Heart left ventricle (tissue), 13 donors: ENCODE measurements around the gene C2orf80.

ENCODE experiments used
- POLR2A ChIP-seq, 2 donors: fragments of 450-650 bp; IDR thresholded peaks; one replicate each; pipeline ENCODE4 v1.6.1; 2017; ENCODE audit warnings: antibody characterized with exemption in 2 of 2, mild to moderate bottlenecking in 2 of 2, moderate library complexity in 2 of 2
- TF ChIP-seq, protein P1 (sequence below), 12 donors: fragments of 200-600 bp; sonication (generic) in 4 of 12; IDR thresholded peaks; one replicate each; pipeline versions ENCODE4 v1.5.0 to v1.8.0; 2018 to 2022; ENCODE audit warnings: antibody characterized with exemption in 12 of 12, mild to moderate bottlenecking in 5 of 12
- donor health status: ischemic (EF 13 %, LVEDD 7.1; RV severe dilation, severe dysfunction).
- donor health status: DM: no; HTN: yes; CAD: no.
- donor health status: DM: no; HTN: no; CAD: no.
- donor health status: ischemic (EF 25% LVEDD 6.9; RV normal size, moderate dysfunction).
- donor health status: ischemic (EF 25% LVEDD 5.7; RV mildly dilated, moderate dysfunction).
- donor health status: ischemic (EF 35%, LVEDD 5.7; RV mildly dilated, moderate dysfunction).
- donor health status: nonischemic (EF 11% LVEDD 7.7; RV severe dilation, severe dysfunction).
- donor health status: DM: yes; HTN: yes; CAD: no.
- donor health status: PGD.
- donor health status: ischemic (EF 29% LVEDD 5.4; RV normal size, mild dysfunction).
- donor health status: nonischemic (EF 23%, LVEDD 6.1; RV moderate dilation, normal function).

DNA sequence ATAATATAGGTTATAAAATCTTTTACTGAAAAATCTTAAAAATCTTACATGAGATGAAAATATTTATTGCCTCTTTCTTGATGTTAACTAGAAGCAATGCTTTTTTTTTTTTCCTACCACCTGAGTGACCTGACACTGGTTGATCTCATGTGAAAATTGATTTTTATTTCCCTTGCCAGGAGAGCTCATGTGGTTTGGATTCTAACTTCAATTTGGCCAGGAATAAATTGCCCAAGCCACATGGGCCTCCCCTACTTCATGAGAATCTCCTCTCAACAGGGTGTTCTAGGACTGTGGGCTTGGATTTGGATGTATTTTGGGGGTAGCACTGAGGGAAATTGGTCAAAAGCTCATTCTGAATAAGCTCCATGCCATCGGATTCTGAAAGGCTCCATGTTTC, 45.0 kb upstream of the C2orf80 start:
- TF ChIP-seq, protein P1, sequence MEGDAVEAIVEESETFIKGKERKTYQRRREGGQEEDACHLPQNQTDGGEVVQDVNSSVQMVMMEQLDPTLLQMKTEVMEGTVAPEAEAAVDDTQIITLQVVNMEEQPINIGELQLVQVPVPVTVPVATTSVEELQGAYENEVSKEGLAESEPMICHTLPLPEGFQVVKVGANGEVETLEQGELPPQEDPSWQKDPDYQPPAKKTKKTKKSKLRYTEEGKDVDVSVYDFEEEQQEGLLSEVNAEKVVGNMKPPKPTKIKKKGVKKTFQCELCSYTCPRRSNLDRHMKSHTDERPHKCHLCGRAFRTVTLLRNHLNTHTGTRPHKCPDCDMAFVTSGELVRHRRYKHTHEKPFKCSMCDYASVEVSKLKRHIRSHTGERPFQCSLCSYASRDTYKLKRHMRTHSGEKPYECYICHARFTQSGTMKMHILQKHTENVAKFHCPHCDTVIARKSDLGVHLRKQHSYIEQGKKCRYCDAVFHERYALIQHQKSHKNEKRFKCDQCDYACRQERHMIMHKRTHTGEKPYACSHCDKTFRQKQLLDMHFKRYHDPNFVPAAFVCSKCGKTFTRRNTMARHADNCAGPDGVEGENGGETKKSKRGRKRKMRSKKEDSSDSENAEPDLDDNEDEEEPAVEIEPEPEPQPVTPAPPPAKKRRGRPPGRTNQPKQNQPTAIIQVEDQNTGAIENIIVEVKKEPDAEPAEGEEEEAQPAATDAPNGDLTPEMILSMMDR (IDR thresholded peaks at IDR 0.05), result no peak
- no peak for TF ChIP-seq POLR2A (IDR thresholded peaks at IDR 0.05)
